K562 (cell line): ENCODE data around the gene SLC25A42. TPM values are rescaled to one million over a fixed set of nuclear protein-coding genes. Genes with fewer than 3 reads are reported as not detected.

Experiments
- ARHGAP35 ChIP-seq: fragments of 450-650 bp; IDR thresholded peaks from 2 replicates; pipeline ENCODE4 v1.6.1; 2018; ENCODE audit not compliant: partially characterized antibody
- CBX3 ChIP-seq, 2 experiments: IDR thresholded peaks; 1 replicate in 1 of 2; 2 replicates in 1 of 2; pipeline ENCODE4 v1.6.1; 2012; ENCODE audit warnings: inconsistent platforms in 2 of 2, low read length in 2 of 2, borderline replicate concordance in 1 of 2, control low read depth in 1 of 2
- DLX4 ChIP-seq: fragments of 250-450 bp; sonication (Bioruptor Pico); IDR thresholded peaks from 2 replicates; pipeline ENCODE4 v1.6.1; 2021; ENCODE audit warnings: mild to moderate bottlenecking
- MAFF ChIP-seq: IDR thresholded peaks from 2 replicates; pipeline ENCODE4 v1.6.1; 2012; ENCODE audit warnings: low read length, improper control_type of control experiment
- MEIS2 ChIP-seq: fragments of 450-650 bp; IDR thresholded peaks from 2 replicates; pipeline ENCODE4 v1.6.1; 2014; ENCODE audit warnings: mild to moderate bottlenecking; ENCODE audit not compliant: partially characterized antibody
- MIER1 ChIP-seq: fragments of 450-650 bp; IDR thresholded peaks from 2 replicates; pipeline ENCODE4 v1.6.1; 2016; ENCODE audit warnings: antibody characterized with exemption, mild to moderate bottlenecking, low read depth
- MXD1 ChIP-seq: fragments of 250-450 bp; sonication (Bioruptor Pico); IDR thresholded peaks from 2 replicates; pipeline ENCODE4 v1.8.0; 2021; ENCODE audit warnings: borderline replicate concordance, mild to moderate bottlenecking, moderate library complexity; ENCODE audit not compliant: poor library complexity, severe bottlenecking
- NR2C2 ChIP-seq, 2 experiments: fragments of 200-800 bp in 1 of 2; sonication (Bioruptor generic) in 1 of 2; sonication (generic) in 1 of 2; formaldehyde crosslinking in 1 of 2; IDR thresholded peaks; 2 replicates each; pipeline versions ENCODE4 v1.6.1 to v1.8.0; 2016 to 2022; ENCODE audit warnings: mild to moderate bottlenecking in 1 of 2, missing compliant biosample characterization in 1 of 2, missing genetic modification characterization in 1 of 2, missing genetic modification reagents in 1 of 2
- POLR2AphosphoS2 ChIP-seq: IDR thresholded peaks from 2 replicates; pipeline ENCODE4 v1.6.1; 2012; ENCODE audit warnings: low read length, improper control_type of control experiment
- POLR2G ChIP-seq: fragments of 200-400 bp; formaldehyde crosslinking; IDR thresholded peaks from 2 replicates; pipeline ENCODE4 v1.6.1; 2017; ENCODE audit warnings: low read depth, mild to moderate bottlenecking, antibody characterized with exemption, low read length, moderate library complexity
- RBM39 ChIP-seq: fragments of 200-400 bp; formaldehyde crosslinking; optimal IDR thresholded peaks from 2 replicates; pipeline ENCODE3; 2018; ENCODE audit warnings: low read depth, low read length
- SRF ChIP-seq, 2 experiments: fragments of 250-450, 450-650 bp in 1 of 2; sonication (Bioruptor Pico) in 1 of 2; sonication (generic) in 1 of 2; formaldehyde crosslinking; IDR thresholded peaks; 2 replicates each; pipeline versions ENCODE4 v1.5.0 to v1.5.1; 2020 to 2022; ENCODE audit warnings: mild to moderate bottlenecking in 1 of 2, missing genetic modification reagents in 1 of 2
- TAF15 ChIP-seq: fragments of 200-400 bp; formaldehyde crosslinking; IDR thresholded peaks from 2 replicates; pipeline ENCODE4 v1.6.1; 2017; ENCODE audit warnings: mild to moderate bottlenecking, low read depth, low read length, moderate library complexity
- TEAD1 ChIP-seq, 2 experiments: fragments of 450-650 bp in 1 of 2; sonication (generic) in 1 of 2; formaldehyde crosslinking; IDR thresholded peaks; 2 replicates each; pipeline versions ENCODE4 v1.4.0 to v1.8.0; 2020 to 2022; ENCODE audit warnings: mild to moderate bottlenecking in 2 of 2, missing genetic modification reagents in 1 of 2
- U2AF1 ChIP-seq: fragments of 200-400 bp; formaldehyde crosslinking; optimal IDR thresholded peaks from 2 replicates; pipeline ENCODE3; 2017; ENCODE audit warnings: mild to moderate bottlenecking, low read depth, low read length, moderate library complexity
- UBTF ChIP-seq, 2 experiments: IDR thresholded peaks; 2 replicates each; pipeline ENCODE4 v1.6.1; 2012; ENCODE audit warnings: improper control_type of control experiment in 2 of 2, low read depth in 2 of 2, low read length in 2 of 2, borderline replicate concordance in 1 of 2
- ZNF696 ChIP-seq: fragments of 250-450 bp; sonication (Bioruptor Pico); conservative IDR thresholded peaks from 2 replicates; pipeline ENCODE4 v1.4.0; 2020; ENCODE audit warnings: mild to moderate bottlenecking, moderate library complexity
- polyA plus RNA-seq, 8 experiments: library from polyadenylated mRNA; depleted of rRNA in 4 of 8; stranded (reverse) in 5 of 8; unstranded in 3 of 8; fragments of >200 nt; fragmentation: Nextera tagmentation in 2 of 8; fragmentation: Illumina TruSeq in 1 of 8; extraction: Ambion mirVana in 2 of 8; extraction: Trizol in 1 of 8; gene quantifications; 2 replicates each; pipeline versions ENCODE4 v1.2.1 to v1.2.3, GENCODE V29; 2011 to 2014; ENCODE audit warnings: inconsistent platforms in 1 of 8, missing spikeins in 1 of 8
- total RNA-seq, 7 experiments: library from RNA; depleted of rRNA in 6 of 7; stranded (reverse); fragments of >200 nt in 6 of 7; fragmentation: Illumina TruSeq in 2 of 7; extraction: Trizol in 2 of 7; gene quantifications; 2 replicates each; pipeline versions ENCODE4 v1.2.1 to v1.2.3, GENCODE V29; 2011 to 2021; ENCODE audit warnings: low replicate concordance in 1 of 7
- TF ChIP-seq, protein P1 (sequence below): IDR thresholded peaks from 2 replicates; pipeline ENCODE4 v1.6.1; 2011; ENCODE audit warnings: borderline replicate concordance, low read depth, mild to moderate bottlenecking, moderate library complexity, low read length; ENCODE audit not compliant: insufficient read depth, poor library complexity, severe bottlenecking
- TF ChIP-seq, protein P2 (sequence below): fragments of 450-650 bp; conservative IDR thresholded peaks from 2 replicates; pipeline ENCODE4 v1.6.1; 2016; ENCODE audit warnings: missing genetic modification characterization, low read depth, mild to moderate bottlenecking, control low read depth, missing compliant biosample characterization

The SLC25A42 gene
- total and polyA plus RNA-seq, 9 of the 15 experiments (the other 6 are each of a cell fraction or from before 2014, with no cell fraction given): 0.59 to 32.2 (median 14.1) TPM

DNA sequence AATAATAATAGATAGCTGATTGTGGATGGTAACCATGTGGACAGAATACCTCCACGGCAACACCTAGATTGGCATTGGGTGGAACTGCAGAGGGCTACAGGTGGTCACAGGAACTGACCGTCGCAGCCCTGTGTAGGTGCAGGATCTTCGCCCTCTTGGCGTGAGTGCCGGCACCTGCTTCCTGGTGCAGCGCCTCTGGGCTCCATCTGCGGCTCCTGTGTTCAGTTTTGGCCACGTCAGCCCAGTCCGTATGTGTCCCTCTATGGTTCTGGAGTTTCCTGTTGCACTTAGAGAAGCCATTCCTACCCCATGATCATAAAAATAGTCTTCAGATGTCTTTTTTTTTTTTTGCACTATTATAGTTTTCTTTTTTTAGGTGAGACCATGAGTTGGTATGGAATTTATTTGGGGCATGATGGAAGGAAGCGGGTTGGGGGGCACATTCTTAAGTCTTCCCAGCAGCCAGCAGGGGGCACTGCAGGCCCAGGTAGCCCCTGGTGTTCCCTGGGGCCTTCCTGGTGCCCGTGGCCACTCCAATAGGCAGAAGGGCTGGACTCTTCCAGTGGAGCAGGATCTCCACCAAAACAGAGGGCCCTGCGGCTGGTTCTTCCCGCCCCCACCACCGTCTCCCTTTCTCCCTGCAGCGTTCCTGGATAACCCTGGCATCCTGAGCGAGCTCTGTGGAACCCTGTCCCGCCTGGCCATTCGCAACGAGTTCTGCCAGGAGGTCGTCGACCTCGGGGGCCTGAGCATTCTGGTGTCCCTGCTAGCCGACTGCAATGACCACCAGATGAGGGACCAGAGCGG, 10.1 kb upstream of the SLC25A42 start (continued):
- no peak for TF ChIP-seq UBTF (IDR thresholded peaks at IDR 0.05; ENCODE audit: borderline replicate concordance in 1 of 2, low read depth in 2 of 2, low read length in 2 of 2)
- no peak for TF ChIP-seq POLR2AphosphoS2
- TF ChIP-seq MIER1: no peak
- TF ChIP-seq, protein P1, sequence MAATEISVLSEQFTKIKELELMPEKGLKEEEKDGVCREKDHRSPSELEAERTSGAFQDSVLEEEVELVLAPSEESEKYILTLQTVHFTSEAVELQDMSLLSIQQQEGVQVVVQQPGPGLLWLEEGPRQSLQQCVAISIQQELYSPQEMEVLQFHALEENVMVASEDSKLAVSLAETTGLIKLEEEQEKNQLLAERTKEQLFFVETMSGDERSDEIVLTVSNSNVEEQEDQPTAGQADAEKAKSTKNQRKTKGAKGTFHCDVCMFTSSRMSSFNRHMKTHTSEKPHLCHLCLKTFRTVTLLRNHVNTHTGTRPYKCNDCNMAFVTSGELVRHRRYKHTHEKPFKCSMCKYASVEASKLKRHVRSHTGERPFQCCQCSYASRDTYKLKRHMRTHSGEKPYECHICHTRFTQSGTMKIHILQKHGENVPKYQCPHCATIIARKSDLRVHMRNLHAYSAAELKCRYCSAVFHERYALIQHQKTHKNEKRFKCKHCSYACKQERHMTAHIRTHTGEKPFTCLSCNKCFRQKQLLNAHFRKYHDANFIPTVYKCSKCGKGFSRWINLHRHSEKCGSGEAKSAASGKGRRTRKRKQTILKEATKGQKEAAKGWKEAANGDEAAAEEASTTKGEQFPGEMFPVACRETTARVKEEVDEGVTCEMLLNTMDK: peak; percentile 55
- no peak for TF ChIP-seq CBX3 (IDR thresholded peaks at IDR 0.05; ENCODE audit: borderline replicate concordance in 1 of 2, low read length in 2 of 2)
- TF ChIP-seq MXD1 (CRISPR knock-in tag): no peak
- no peak for TF ChIP-seq NR2C2 (CRISPR knock-in tag; IDR thresholded peaks at IDR 0.05)
- TF ChIP-seq NR2C2 (tag; IDR thresholded peaks at IDR 0.05): no peak
- TF ChIP-seq MEIS2: no peak
- no peak for TF ChIP-seq MAFF
- TF ChIP-seq ZNF696 (CRISPR knock-in tag): no peak
- TF ChIP-seq, protein P2, sequence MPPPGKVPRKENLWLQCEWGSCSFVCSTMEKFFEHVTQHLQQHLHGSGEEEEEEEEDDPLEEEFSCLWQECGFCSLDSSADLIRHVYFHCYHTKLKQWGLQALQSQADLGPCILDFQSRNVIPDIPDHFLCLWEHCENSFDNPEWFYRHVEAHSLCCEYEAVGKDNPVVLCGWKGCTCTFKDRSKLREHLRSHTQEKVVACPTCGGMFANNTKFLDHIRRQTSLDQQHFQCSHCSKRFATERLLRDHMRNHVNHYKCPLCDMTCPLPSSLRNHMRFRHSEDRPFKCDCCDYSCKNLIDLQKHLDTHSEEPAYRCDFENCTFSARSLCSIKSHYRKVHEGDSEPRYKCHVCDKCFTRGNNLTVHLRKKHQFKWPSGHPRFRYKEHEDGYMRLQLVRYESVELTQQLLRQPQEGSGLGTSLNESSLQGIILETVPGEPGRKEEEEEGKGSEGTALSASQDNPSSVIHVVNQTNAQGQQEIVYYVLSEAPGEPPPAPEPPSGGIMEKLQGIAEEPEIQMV (tag): no peak
- no peak for TF ChIP-seq SRF (CRISPR knock-in tag; IDR thresholded peaks at IDR 0.05)
- no peak for TF ChIP-seq RBM39
- TF ChIP-seq TAF15: no peak
- TF ChIP-seq TEAD1 (CRISPR knock-in tag; IDR thresholded peaks at IDR 0.05): peak in 1 of 2 experiments; percentile 60; a peak in 1 of 4 replicates
- no peak for TF ChIP-seq DLX4 (CRISPR knock-in tag)
- no peak for TF ChIP-seq U2AF1
- peak; percentile 58; the same call in 1 of the 2 replicates for TF ChIP-seq POLR2G
- TF ChIP-seq ARHGAP35: no peak
